SJSA1 (cell line): Measurements from ENCODE around the gene CCDC90B. TPM values are rescaled to one million over a fixed set of nuclear protein-coding genes. Genes with fewer than 3 reads are reported as not detected.
"Not testable (repeated sequence)": the region's sequence is repeated elsewhere in the genome, so short reads cannot be mapped to it uniquely, and the experiment has no call there.

Experiments
- DNase-seq, 2 experiments: peaks; one replicate each; pipeline ENCODE4 v3.0.0-alpha.2; 2015 to 2020; ENCODE audit warnings: low spot score in 2 of 2, low read depth in 1 of 2
- H3K27ac ChIP-seq: fragments of 250-450 bp; sonication (Bioruptor Pico); 2 replicates; pipeline ENCODE4 v1.5.1; 2020; ENCODE audit warnings: mild to moderate bottlenecking, moderate library complexity
- H3K27me3 ChIP-seq: fragments of 250-450 bp; sonication (Bioruptor Pico); replicated peaks from 2 replicates; pipeline ENCODE4 v1.5.1; 2020; ENCODE audit warnings: mild to moderate bottlenecking, moderate library complexity
- H3K36me3 ChIP-seq: fragments of 250-450 bp; sonication (Bioruptor Pico); 2 replicates; pipeline ENCODE4 v1.5.1; 2020; ENCODE audit warnings: mild to moderate bottlenecking
- H3K4me1 ChIP-seq: fragments of 250-450 bp; sonication (Bioruptor Pico); replicated peaks from 2 replicates; pipeline ENCODE4 v1.6.1; 2021; ENCODE audit warnings: mild to moderate bottlenecking
- H3K4me3 ChIP-seq: fragments of 250-450 bp; sonication (Bioruptor Pico); 2 replicates; pipeline ENCODE4 v1.5.1; 2020; ENCODE audit warnings: mild to moderate bottlenecking
- H3K9me3 ChIP-seq: fragments of 250-450 bp; sonication (Bioruptor Pico); replicated peaks from 2 replicates; pipeline ENCODE4 v1.5.1; 2020; ENCODE audit warnings: mild to moderate bottlenecking
- total RNA-seq: library from RNA; depleted of rRNA; stranded (reverse); fragments of >200 nt; shearing (Covaris generic); gene quantifications from 2 replicates; pipeline ENCODE4 v1.2.3, GENCODE V29; 2014

CCDC90B gene
- total RNA-seq, 1 experiment from 2014 or later = 45.1 TPM

DNA sequence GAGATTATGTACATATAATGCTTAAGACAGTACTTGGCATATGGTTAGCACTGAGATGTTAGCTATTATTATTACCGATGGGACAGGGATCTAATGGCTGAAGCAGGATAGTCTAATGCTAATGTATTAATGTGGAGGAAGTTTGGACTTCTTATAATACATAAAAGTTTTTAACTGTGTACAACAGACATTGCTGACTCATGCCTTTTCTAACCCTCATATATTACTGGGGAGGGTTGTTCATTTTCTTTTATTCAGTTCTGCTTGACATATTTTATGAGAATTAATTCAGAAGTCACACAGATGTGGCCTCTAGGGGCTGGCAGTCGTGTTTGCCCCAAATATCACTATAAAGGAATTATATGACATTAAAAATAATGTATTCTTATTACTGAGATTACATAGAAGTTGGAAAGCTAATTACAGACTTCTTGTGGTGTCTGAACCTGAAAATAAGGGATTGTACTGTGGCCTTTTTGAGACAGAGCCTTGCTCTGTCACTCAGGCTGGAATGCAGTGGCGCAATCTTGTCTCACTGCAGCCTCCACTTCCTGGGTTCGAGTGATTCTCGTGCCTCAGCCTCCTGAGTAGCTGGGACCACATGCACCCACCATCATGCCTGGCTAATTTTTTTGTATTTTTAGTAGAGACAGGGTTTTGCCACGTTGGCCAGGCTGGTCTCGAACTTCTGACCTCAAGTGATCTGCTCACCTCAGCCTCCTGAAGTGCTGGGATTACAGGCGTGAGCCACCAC lies 10.1 kb downstream of the CCDC90B start:
- H3K36me3 ChIP-seq = peaks cover 3% of the 10 kb centered on the region; the same call in 1 of the 2 replicates
- H3K27ac ChIP-seq = no peak overlapping the region
- H3K4me1 ChIP-seq = peaks cover 11% of the 10 kb centered on the region
- no peak overlapping the region for H3K4me3 ChIP-seq
- no peaks in the 10 kb centered on the region for H3K9me3 ChIP-seq
- no peak for DNase-seq
- no peaks in the 10 kb centered on the region for H3K27me3 ChIP-seq

DNA sequence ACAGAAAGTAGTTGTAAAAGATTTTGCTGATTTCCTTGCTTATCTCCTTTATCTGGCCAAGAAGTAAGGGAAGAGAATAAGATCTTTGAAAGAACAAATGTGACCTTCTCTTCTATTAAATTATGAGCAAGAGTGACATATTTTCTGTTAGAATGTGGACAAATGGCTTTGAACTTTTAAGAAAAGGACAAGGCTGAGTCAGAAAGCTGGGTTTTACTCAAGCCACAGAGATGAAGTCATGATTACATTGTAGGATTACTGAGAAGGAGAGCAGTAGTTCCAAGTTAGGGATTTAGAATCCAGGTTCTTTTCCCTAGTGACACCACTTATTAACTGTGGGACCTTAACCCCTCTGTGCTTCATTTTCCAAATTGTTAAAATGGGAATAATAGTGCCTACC lies 13.5 kb downstream of the CCDC90B start:
- peak in 1 of 2 experiments; percentile 27 for DNase-seq
- H3K36me3 ChIP-seq = peaks cover 3% of the 10 kb centered on the region
- no peaks in the 10 kb centered on the region for H3K27me3 ChIP-seq
- peaks cover 6% of the 10 kb centered on the region for H3K4me1 ChIP-seq
- H3K4me3 ChIP-seq = no peak overlapping the region
- no peaks in the 10 kb centered on the region for H3K9me3 ChIP-seq
- H3K27ac ChIP-seq = peak overlapping the region; percentile 26; the same call in 1 of the 2 replicates

DNA sequence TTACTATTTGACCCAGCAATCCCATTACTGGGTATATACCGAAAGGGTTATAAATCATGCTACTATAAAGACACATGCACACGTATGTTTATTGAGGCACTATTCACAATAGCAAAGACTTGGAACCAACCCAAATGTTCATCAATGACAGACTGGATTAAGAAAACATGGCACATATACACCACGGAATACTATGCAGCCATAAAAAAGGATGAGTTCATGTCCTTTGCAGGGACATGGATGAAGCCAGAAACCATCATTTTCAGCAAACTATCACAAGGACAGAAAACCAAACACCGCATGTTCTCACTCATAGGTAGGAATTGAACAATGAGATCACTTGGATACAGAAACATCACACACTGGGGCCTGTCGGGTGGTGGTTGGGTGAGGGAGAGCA lies 14.4 kb downstream of the CCDC90B start:
- not testable (repeated sequence) for H3K36me3 ChIP-seq, H3K4me1 ChIP-seq, DNase-seq, H3K4me3 ChIP-seq, H3K9me3 ChIP-seq, H3K27ac ChIP-seq, H3K27me3 ChIP-seq

DNA sequence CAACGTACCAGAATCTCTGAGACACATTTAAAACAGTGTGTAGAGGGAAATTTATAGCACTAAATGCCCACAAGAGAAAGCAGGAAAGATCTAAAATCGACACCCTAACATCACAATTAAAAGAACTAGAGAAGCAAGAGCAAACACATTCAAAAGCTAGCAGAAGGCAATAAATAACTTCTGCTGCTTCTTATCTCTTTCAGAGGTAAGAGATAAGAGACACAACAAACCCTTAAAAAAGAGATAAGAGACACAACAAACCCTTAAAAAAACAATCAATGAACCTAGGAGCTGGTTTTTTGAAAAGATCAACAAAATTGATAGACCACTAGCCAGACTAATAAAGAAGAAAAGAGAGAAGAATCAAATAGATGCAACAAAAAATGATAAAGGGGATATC lies 17.1 kb downstream of the CCDC90B start:
- H3K9me3 ChIP-seq, H3K27ac ChIP-seq, H3K4me3 ChIP-seq, H3K36me3 ChIP-seq, H3K4me1 ChIP-seq, DNase-seq, H3K27me3 ChIP-seq: not testable (repeated sequence)

DNA sequence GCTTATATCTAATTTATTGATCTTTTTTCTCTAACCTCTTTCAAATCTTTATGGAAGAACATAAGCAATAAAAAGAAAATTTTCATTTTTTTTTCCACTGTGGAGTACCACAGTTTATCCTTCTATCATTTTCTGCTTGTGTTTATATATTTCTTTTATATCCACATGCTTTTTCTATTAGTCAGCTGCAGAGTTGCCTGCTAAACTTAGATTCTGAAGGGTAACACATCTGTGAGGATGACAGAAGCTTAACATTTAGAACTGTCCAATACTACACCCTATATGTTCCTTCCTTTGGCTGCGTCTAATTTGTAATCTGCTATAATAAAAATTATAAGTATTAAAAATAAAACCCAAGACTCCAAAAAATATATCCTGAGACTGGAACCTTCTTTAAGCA lies 20.8 kb downstream of the CCDC90B start:
- Histone ChIP-seq H3K36me3 (peaks cover 2% of the 10 kb centered on the region), H3K4me3 (no peak overlapping the region), H3K27ac (no peak overlapping the region), H3K9me3 (no peaks in the 10 kb centered on the region), H3K27me3 (no peaks in the 10 kb centered on the region), H3K4me1 (no peaks in the 10 kb centered on the region; the same call in 1 of the 2 replicates)
- DNase-seq = no peak

DNA sequence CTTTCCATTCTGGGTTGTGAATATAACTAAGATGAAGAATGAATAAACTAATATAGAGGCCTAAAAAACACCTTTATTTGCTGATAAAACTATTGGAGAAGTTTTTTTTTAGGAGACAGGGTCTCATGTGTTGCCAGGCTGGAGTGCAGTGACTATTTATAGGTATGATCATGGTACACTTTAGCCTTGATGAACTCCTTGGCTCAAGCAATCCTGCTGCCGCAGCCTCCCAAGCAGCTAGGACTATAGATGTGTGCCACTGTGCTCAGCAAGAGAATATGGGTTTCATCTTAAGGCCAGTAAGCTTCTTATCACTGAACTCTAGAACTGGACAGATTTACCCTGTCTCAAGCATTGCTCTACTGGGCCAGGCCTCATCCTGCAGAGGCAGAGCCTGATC lies 26.6 kb downstream of the CCDC90B start:
- Histone ChIP-seq H3K36me3 (peaks cover 2% of the 10 kb centered on the region), H3K4me3 (no peak overlapping the region), H3K27me3 (no peaks in the 10 kb centered on the region), H3K4me1 (peaks cover 8% of the 10 kb centered on the region), H3K9me3 (no peaks in the 10 kb centered on the region), H3K27ac (no peak overlapping the region)
- no peak for DNase-seq

DNA sequence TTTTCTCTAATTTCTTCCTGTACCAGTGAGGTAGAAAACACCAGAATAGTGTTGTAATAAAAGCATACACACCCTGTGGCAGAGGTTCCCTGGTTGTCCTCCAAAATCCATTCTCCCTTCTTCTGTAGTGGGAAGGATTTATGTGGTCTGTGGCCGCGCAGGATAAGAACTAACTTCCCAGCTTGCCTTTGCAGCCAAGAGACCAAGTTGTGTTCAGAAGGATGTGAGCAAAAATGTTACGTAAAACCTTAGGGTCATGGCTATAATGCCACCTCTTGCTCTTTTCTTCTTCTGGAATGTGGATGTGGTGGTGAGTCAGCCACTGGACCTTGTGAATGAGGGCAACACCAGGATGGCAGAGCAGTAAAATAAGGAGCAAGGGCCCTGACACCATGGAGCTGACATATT lies 28.4 kb downstream of the CCDC90B start:
- H3K4me1 ChIP-seq = peaks cover 8% of the 10 kb centered on the region
- H3K9me3 ChIP-seq = no peaks in the 10 kb centered on the region
- H3K27ac ChIP-seq = no peak overlapping the region
- no peaks in the 10 kb centered on the region for H3K27me3 ChIP-seq
- DNase-seq = peak; percentile 32 to 45
- no peak overlapping the region for H3K4me3 ChIP-seq
- peaks cover 2% of the 10 kb centered on the region; the same call in 1 of the 2 replicates for H3K36me3 ChIP-seq

DNA sequence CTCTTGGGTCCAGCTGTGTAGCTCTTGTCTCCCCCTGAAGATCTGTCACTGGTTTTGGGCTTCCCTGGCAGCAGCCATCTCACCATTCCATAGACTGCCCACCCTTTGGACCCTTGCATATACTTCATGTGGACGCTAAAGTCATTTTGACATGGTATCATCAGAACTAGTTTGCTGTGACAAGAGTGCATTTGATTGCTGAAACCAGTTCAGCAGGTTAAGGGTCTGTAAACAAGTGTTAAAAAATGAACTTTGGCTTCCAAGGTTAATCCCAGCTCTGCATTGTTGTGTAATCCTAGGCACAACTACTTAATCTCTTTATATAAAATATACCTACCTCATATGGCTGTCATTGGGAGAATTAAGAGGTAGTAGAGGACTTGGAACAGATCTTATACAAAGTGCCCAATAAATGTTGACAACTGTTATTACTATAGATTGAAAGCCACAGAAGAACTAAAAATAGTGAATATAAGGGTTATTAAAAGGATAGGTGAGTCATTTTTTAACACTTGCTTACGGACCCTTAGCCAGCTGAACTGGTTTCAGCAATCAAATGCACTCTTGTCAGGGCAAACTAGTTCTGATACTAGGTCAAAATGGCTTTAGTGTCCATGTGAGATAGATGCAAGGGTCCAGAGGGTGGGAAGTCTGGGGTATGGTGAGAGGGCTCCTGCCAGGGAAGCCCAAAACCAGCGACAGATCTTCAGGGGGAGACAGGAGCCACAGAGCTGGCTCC lies 29.4 kb downstream of the CCDC90B start:
- Histone ChIP-seq H3K27ac (no peak overlapping the region), H3K27me3 (no peaks in the 10 kb centered on the region)

DNA sequence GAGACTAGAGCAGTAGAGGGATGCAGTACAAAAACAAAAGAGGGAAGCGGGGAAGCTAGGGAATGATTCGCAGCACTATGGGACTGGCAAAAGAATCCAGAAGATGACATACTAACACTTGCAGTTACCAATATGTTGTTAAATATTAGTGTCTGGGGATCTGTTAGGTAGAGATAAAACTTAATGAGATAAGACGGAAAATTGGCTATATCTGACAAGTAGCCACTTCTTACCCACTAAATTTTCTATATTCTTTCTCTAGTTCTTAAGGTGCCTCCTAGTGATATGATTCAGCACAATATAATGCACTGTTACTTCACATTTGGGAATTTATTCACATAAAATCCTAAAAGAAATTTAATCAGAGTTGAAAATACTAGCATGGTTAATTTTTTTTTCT lies 30.8 kb downstream of the CCDC90B start:
- H3K4me1 ChIP-seq = peaks cover 8% of the 10 kb centered on the region
- peaks cover 2% of the 10 kb centered on the region; the same call in 1 of the 2 replicates for H3K36me3 ChIP-seq
- H3K9me3 ChIP-seq = no peaks in the 10 kb centered on the region
- no peak overlapping the region for H3K4me3 ChIP-seq
- DNase-seq = no peak
- H3K27ac ChIP-seq = no peak overlapping the region
- H3K27me3 ChIP-seq = no peaks in the 10 kb centered on the region

More for the DNA sequence above, 29.4 kb downstream of the CCDC90B start:
- DNase-seq = no peak
- Histone ChIP-seq H3K9me3 (no peaks in the 10 kb centered on the region), H3K4me1 (peaks cover 8% of the 10 kb centered on the region), H3K4me3 (no peak overlapping the region), H3K36me3 (peaks cover 2% of the 10 kb centered on the region; the same call in 1 of the 2 replicates)

DNA sequence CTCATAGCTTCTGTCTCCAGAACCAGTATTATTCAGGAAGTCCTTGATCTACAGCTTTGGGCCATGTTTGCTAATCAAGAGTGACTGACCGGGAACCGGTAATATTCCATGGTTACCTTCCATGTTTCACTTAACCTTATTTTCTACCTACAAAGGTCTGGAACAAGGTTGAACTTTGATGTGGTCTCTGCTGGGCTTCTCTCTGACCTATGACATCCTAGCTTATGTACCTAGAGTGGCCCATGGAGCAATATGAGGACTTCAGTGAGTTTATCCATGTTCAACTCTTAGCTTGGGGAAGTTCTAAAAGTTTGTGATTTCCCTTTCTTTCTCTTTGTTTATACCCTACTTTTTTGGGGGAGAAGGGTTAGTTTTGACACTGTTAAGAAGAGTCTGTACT lies 33.2 kb downstream of the CCDC90B start:
- no peak overlapping the region for H3K4me3 ChIP-seq
- no peaks in the 10 kb centered on the region for H3K9me3 ChIP-seq
- DNase-seq = no peak
- peaks cover 2% of the 10 kb centered on the region; the same call in 1 of the 2 replicates for H3K36me3 ChIP-seq
- H3K4me1 ChIP-seq = peaks cover 6% of the 10 kb centered on the region
- H3K27me3 ChIP-seq = no peaks in the 10 kb centered on the region
- no peak overlapping the region for H3K27ac ChIP-seq

DNA sequence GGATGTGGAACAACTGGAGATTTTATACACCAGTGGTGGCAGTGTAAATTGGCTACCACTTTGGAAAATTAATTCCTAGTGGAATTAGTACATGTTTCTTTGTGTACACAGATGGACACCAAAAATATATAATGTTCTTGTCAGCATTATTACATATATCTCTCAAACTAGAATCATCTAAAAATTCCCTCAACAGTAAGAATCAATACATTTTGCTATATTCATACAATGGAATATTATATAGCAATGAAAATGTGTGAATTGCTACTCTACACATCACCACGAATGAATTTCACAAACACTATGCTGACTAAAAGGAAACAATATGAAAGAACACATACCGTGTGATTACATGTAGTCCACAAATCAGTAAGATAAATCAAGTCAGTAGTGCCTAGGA lies 33.9 kb downstream of the CCDC90B start:
- Histone ChIP-seq H3K36me3 (no peaks in the 10 kb centered on the region), H3K9me3 (no peaks in the 10 kb centered on the region), H3K4me3 (no peak overlapping the region), H3K27ac (no peak overlapping the region), H3K4me1 (no peaks in the 10 kb centered on the region), H3K27me3 (no peaks in the 10 kb centered on the region)
- DNase-seq = no peak

DNA sequence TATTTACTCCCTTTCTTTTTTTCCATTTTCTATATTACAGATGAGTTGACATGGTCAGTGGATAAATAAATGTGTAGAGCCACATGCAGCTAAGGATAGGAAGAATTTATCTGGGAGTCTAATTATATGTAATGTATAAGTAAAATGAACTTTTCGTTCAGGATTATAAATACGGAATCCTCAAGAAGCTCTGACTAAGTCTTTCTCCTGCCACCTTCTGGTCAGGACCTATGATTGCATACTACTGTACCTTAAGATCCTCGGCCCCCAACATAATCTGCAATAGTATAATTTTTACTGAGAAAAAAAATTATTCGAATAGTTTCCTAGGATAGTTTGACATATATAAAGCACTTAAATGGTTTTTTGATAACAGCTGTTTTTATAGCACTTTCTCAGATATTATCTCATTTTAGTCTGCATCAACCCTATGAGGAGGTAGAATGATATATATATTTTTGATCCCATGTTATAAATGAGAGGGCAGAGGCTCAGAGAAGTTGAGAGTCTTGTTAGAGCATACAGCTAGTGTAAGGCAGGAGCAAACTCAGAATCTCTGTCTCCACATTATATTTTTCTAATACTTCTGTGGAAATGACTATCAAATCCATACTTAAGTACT lies 36.1 kb downstream of the CCDC90B start:
- no peaks in the 10 kb centered on the region for H3K4me1 ChIP-seq
- H3K36me3 ChIP-seq = no peaks in the 10 kb centered on the region
- H3K4me3 ChIP-seq = no peak overlapping the region
- no peak for DNase-seq
- no peaks in the 10 kb centered on the region for H3K9me3 ChIP-seq
- H3K27ac ChIP-seq = no peak overlapping the region
- no peaks in the 10 kb centered on the region for H3K27me3 ChIP-seq

DNA sequence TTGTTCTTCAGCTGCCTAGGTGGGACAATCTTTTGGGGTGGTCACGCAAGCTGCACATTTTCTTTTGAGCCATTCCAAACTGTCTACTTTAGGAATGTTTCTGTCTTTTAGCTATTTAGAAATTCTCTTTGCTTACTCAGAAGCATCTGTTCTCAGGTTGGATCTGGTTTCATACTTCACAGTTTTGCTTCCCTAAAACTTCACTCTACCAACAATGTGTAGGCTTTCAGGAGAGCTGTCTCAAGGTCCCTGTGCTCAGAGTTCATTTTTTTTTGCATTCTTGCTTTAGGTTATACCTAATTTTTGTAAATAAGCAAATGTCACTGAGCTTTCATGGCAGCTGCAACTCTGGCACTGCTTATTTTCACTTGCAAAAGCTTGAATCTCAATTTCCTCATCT lies 36.7 kb downstream of the CCDC90B start:
- Histone ChIP-seq H3K4me3 (no peak overlapping the region), H3K27ac (no peak overlapping the region), H3K9me3 (no peaks in the 10 kb centered on the region), H3K27me3 (no peaks in the 10 kb centered on the region), H3K4me1 (no peaks in the 10 kb centered on the region), H3K36me3 (no peaks in the 10 kb centered on the region)
- DNase-seq = no peak
